AG09309 (cell line): ENCODE measurements around the gene SPRED2.

ENCODE experiments used
- DNase-seq: peaks from one replicate; pipeline ENCODE4 v3.0.0-alpha.2; 2010; ENCODE audit warnings: low read depth
- H3K4me3 ChIP-seq: 2 replicates; pipeline ENCODE4 v1.5.1; 2011; ENCODE audit warnings: mild to moderate bottlenecking, low read depth, low read length, moderate library complexity; ENCODE audit not compliant: control insufficient read depth
- TF ChIP-seq, protein P1 (sequence below): IDR thresholded peaks from 2 replicates; pipeline ENCODE4 v1.5.1; 2011; ENCODE audit warnings: mild to moderate bottlenecking, low read depth, low read length, inconsistent platforms; ENCODE audit not compliant: insufficient read depth, control insufficient read depth; ENCODE audit errors: missing control alignments

SPRED2 gene

DNA sequence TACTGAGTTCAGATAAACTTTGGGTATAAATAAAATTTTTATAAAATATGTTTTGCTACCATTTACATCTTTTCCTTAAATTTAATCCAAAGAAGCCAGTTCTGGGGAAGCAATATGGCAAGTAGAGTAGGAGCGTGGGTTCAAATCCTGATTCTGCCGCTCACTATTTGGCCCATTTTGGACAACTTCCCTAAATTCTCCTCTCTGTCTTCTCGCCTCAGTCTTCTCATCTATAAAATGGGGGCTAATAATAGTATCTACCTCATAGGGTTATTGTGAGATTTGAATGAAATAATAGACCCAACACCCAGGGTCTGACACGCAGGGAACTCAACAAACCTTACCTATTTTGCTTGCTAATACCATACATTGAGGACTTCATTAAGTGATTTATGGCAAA lies 145.0 kb downstream of the SPRED2 start:
- H3K4me3 ChIP-seq, result no peak overlapping the region
- TF ChIP-seq, protein P1, sequence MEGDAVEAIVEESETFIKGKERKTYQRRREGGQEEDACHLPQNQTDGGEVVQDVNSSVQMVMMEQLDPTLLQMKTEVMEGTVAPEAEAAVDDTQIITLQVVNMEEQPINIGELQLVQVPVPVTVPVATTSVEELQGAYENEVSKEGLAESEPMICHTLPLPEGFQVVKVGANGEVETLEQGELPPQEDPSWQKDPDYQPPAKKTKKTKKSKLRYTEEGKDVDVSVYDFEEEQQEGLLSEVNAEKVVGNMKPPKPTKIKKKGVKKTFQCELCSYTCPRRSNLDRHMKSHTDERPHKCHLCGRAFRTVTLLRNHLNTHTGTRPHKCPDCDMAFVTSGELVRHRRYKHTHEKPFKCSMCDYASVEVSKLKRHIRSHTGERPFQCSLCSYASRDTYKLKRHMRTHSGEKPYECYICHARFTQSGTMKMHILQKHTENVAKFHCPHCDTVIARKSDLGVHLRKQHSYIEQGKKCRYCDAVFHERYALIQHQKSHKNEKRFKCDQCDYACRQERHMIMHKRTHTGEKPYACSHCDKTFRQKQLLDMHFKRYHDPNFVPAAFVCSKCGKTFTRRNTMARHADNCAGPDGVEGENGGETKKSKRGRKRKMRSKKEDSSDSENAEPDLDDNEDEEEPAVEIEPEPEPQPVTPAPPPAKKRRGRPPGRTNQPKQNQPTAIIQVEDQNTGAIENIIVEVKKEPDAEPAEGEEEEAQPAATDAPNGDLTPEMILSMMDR, result no peak
- DNase-seq, result no peak

DNA sequence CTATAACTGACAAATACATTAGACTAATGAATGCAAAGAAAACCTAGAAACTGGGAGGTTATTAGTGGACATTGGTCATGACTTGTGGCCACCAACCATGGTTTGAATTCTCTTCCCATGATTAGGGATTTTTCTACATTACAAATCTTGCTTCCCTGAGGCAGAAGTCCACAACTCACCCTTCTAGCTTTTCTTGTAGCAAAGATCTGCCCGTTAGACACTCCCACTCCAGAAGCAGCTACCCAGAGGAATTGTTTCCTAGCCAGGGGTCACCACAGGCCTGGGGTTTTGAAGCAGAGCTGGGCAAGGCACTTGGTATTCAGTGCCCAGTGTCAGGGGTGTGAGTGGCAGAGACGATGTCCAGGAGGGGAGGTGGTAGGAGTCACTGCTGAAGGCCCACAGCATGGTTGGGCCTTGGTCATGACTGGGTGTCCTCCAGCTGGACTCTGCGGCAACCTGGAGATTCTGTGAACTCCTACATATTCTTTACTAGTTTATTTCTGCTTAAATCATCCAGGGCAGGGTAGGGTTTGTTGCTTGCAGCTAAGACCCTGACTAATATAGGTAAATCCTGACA lies 149.8 kb downstream of the SPRED2 start:
- no peak overlapping the region for H3K4me3 ChIP-seq
- TF ChIP-seq, protein P1, result no peak
- DNase-seq, result no peak

DNA sequence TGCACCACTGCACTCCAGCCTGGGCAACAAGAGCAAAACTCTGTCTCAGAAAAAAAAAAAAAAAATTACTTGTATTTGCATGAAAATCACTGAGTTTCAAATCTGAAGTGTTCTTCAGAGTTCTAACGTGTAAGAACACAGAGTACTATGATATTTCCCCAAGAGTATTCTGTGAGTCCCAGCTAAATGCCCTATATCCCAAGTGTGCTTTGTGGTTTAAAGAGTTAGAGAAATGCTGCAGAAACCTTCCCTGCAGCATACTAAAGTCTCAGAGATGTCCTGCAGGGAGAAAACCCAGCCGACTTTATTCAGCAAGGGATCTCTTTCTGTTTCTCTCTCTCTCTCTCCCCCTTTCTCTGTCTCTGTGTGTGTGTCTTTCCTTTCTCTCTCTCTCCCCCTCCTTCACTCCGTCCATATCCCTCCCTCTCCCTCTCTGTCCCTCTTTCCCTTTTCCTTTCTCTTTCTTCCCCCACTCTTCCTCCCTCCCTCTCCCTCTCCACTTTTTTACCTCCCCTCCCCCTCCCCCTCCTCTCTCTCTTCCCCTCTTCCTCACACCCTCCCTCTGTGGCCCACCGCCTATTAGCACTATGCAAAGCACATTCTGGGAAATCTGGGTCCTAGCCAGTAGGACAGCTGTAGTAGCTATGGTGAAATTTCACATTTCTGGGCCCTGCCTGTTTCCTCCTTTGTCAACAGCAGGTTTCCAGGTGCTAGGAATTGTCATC lies 150.6 kb downstream of the SPRED2 start:
- no peak for DNase-seq
- TF ChIP-seq, protein P1, result no peak
- no peak overlapping the region for H3K4me3 ChIP-seq

DNA sequence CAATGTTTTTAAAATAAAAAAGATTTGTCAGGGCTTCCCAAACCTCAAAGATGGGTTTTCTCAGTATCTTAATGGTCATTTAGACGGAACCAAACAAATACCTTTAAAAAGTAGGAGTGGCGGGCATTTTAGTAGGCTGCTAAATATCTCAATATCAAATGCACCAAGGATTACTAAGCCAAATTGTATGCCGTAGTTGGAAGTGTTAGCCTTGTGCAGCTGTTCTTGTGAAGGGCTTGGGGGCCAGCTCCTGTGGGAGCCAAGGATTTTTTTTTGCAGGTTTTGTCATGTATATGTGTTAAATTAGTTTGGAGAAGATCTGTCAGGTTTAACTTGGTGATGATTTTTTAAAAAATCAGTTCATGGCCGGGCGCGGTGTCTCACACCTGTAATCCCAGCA lies 152.6 kb downstream of the SPRED2 start:
- no peak for DNase-seq
- TF ChIP-seq, protein P1, result no peak
- no peak overlapping the region for H3K4me3 ChIP-seq

DNA sequence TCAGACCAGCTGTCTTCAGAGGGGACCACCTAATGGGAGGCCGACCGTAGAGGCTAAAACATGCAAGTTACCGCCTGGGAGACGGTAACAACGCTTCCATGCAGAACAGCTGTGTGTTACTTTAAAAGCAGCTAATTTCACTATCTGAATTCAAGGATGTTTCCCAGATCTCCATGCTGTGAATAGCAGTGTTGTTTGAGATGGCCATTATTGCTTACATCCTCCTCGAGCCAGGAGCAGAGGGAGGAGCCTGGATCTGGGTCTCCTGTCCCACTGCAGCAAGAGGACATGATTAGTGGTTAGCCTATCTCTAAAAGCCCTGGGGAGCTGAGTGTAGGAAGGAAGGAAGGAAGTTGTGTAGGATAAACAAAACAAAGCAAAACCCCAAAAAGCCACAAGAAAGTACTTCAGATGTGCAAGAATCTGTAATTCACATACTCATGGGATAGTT lies 153.8 kb downstream of the SPRED2 start:
- TF ChIP-seq, protein P1, result no peak
- no peak for DNase-seq
- H3K4me3 ChIP-seq, result no peak overlapping the region

DNA sequence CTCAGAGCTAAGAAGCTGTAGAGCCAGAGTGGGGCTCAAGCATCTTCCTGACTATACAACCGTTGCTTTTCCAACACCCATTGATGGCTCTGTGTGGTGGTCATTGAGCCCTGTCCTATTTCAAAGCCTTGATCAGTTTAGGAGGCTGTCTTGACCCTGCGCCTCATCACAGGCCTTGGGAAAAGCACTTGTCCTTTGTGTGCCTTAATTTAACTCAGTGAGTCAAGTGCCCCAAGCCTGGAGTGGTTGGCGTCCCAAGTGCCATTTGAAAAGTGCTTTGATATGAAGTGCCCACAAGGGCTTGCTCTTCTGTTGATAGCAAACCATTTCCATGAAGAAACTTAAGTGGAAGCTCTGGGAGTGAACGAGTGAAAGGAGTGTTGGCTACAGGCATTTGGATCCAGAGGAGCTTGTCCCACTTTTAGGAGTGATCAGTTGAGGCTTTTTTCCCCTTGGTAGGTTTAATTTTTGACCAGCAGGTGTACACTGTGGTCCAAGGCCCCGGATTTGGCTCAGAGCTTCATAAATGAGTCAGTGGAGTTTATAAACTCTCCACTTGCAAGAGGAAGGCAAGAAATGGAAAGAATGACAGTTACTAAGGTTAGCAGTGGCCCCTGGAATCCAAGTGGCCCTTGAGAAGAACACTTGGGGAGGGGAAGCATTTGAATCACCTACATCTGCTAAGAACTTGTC lies 154.5 kb downstream of the SPRED2 start:
- TF ChIP-seq, protein P1, result peak; percentile 4
- H3K4me3 ChIP-seq, result no peak overlapping the region
- no peak for DNase-seq
